ENCODE measurements around the gene CMSS1. TPM values are rescaled to one million over a fixed set of nuclear protein-coding genes. Genes with fewer than 3 reads are reported as not detected.

CMSS1 gene
- total and polyA plus RNA-seq, 2 of the 13 experiments (the other 11 are each of a cell fraction or from before 2014, with no cell fraction given) = 6.4 to 48.7 TPM

GRCh38 chr3:99920481-99921376 lies 103.1 kb downstream of the CMSS1 start (continued):
- TF ChIP-seq, protein P1, sequence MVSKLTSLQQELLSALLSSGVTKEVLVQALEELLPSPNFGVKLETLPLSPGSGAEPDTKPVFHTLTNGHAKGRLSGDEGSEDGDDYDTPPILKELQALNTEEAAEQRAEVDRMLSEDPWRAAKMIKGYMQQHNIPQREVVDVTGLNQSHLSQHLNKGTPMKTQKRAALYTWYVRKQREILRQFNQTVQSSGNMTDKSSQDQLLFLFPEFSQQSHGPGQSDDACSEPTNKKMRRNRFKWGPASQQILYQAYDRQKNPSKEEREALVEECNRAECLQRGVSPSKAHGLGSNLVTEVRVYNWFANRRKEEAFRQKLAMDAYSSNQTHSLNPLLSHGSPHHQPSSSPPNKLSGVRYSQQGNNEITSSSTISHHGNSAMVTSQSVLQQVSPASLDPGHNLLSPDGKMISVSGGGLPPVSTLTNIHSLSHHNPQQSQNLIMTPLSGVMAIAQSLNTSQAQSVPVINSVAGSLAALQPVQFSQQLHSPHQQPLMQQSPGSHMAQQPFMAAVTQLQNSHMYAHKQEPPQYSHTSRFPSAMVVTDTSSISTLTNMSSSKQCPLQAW (CRISPR knock-in tag; IDR thresholded peaks at IDR 0.05) = peak; percentile 84
- TF ChIP-seq YY1 (IDR thresholded peaks at IDR 0.05; ENCODE audit: insufficient read depth, insufficient replicate concordance, low read depth, low read length) (no peak), ZNF329 (CRISPR knock-in tag; IDR thresholded peaks at IDR 0.05; ENCODE audit: low read depth) (no peak), IKZF1 (IDR thresholded peaks at IDR 0.05) (no peak), ZSCAN29 (CRISPR knock-in tag; conservative IDR thresholded peaks at IDR 0.05) (peak; percentile 76; the same call in 1 of the 2 replicates), POLR2A (IDR thresholded peaks at IDR 0.05; ENCODE audit: insufficient read depth in 1 of 2, low read depth in 2 of 2, low read length in 2 of 2) (peak; percentile 28 to 58; a peak in 2 of 4 replicates), KMT2B (CRISPR knock-in tag; IDR thresholded peaks at IDR 0.05) (peak; percentile 35; the same call in 1 of the 2 replicates), THAP11 (CRISPR knock-in tag; IDR thresholded peaks at IDR 0.05) (peak; percentile 60; the same call in 1 of the 2 replicates), NCOA2 (CRISPR knock-in tag; IDR thresholded peaks at IDR 0.05) (peak; percentile 95), REXO4 (CRISPR knock-in tag; IDR thresholded peaks at IDR 0.05; ENCODE audit: borderline replicate concordance) (no peak), MYNN (CRISPR knock-in tag; IDR thresholded peaks at IDR 0.05; ENCODE audit: low read depth) (no peak), DNMT3B (CRISPR knock-in tag; conservative IDR thresholded peaks at IDR 0.05) (peak; percentile 56; the same call in 1 of the 2 replicates), POGZ (CRISPR knock-in tag; IDR thresholded peaks at IDR 0.05) (peak; percentile 70), ZNF362 (CRISPR knock-in tag; IDR thresholded peaks at IDR 0.05; ENCODE audit: borderline replicate concordance) (peak; percentile 54; the same call in 1 of the 2 replicates), ZNF264 (CRISPR knock-in tag; IDR thresholded peaks at IDR 0.05) (peak; percentile 20; the same call in 1 of the 2 replicates), ZNF792 (CRISPR knock-in tag; IDR thresholded peaks at IDR 0.05) (no peak; the same call in 1 of the 2 replicates), ZNF136 (CRISPR knock-in tag; IDR thresholded peaks at IDR 0.05; ENCODE audit: low read depth) (no peak), CSRNP1 (CRISPR knock-in tag; IDR thresholded peaks at IDR 0.05) (peak; percentile 49; the same call in 1 of the 2 replicates), KMT2A (CRISPR knock-in tag; IDR thresholded peaks at IDR 0.05) (0 out of 2 replicates have a peak, but pooled peaks have one; percentile 33), NAIF1 (CRISPR knock-in tag; IDR thresholded peaks at IDR 0.05; ENCODE audit: borderline replicate concordance) (peak; percentile 57)
- TF ChIP-seq, protein P2, sequence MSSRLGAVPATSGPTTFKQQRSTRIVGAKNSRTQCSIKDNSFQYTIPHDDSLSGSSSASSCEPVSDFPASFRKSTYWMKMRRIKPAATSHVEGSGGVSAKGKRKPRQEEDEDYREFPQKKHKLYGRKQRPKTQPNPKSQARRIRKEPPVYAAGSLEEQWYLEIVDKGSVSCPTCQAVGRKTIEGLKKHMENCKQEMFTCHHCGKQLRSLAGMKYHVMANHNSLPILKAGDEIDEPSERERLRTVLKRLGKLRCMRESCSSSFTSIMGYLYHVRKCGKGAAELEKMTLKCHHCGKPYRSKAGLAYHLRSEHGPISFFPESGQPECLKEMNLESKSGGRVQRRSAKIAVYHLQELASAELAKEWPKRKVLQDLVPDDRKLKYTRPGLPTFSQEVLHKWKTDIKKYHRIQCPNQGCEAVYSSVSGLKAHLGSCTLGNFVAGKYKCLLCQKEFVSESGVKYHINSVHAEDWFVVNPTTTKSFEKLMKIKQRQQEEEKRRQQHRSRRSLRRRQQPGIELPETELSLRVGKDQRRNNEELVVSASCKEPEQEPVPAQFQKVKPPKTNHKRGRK (CRISPR knock-in tag; IDR thresholded peaks at IDR 0.05) = no peak
- TF ChIP-seq, protein P3, sequence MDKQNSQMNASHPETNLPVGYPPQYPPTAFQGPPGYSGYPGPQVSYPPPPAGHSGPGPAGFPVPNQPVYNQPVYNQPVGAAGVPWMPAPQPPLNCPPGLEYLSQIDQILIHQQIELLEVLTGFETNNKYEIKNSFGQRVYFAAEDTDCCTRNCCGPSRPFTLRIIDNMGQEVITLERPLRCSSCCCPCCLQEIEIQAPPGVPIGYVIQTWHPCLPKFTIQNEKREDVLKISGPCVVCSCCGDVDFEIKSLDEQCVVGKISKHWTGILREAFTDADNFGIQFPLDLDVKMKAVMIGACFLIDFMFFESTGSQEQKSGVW (CRISPR knock-in tag; IDR thresholded peaks at IDR 0.05; ENCODE audit: borderline replicate concordance) = no peak; the same call in 1 of the 2 replicates

Measured in HepG2 (cell line).